AG04450 (cell line): ENCODE measurements around the gene RELA. TPM values are rescaled to one million over a fixed set of nuclear protein-coding genes. Genes with fewer than 3 reads are reported as not detected.
"Not testable (repeated sequence)": the region's sequence is repeated elsewhere in the genome, so short reads cannot be mapped to it uniquely, and the experiment has no call there.

Experiments
- CTCF ChIA-PET: fragments of 300-600, 350-600 bp; formaldehyde crosslinking; extraction: SDS; loops from one replicate; lab custom pipeline; 2022; ENCODE audit warnings: antibody characterized with exemption, inconsistent platforms; lab: Charles Lee
- POLR2A ChIA-PET: fragments of 350-600 bp; formaldehyde crosslinking; extraction: SDS; loops from one replicate; lab custom pipeline; 2021; ENCODE audit warnings: antibody characterized with exemption, inconsistent platforms; lab: Yijun Ruan, JAX
- DNase-seq: peaks from one replicate; pipeline ENCODE4 v3.0.0-alpha.2; 2011; ENCODE audit warnings: low read depth, low spot score
- H3K27ac ChIP-seq: one replicate; pipeline ENCODE4 v1.5.1; 2012; ENCODE audit warnings: low read depth, low read length, control low read depth
- H3K27me3 ChIP-seq: one replicate; pipeline ENCODE4 v1.6.0; 2012; ENCODE audit warnings: low read length; ENCODE audit not compliant: control insufficient read depth, insufficient read depth
- H3K4me3 ChIP-seq: 2 replicates; pipeline ENCODE4 v1.5.1; 2011; ENCODE audit warnings: mild to moderate bottlenecking, low read depth, low read length, control low read depth
- H3K9me3 ChIP-seq: 2 replicates; pipeline ENCODE4 v1.5.1; 2012; ENCODE audit warnings: low read length; ENCODE audit not compliant: control insufficient read depth, insufficient read depth
- CTCF ChIP-seq: IDR thresholded peaks from 2 replicates; pipeline ENCODE4 v1.5.1; 2011; ENCODE audit warnings: low read depth, low read length, control low read depth, inconsistent platforms
- polyA plus RNA-seq: library from polyadenylated mRNA; depleted of rRNA; stranded (reverse); fragments of >200 nt; gene quantifications from 2 replicates; pipeline ENCODE4 v1.2.3, GENCODE V29; 2011

RELA gene
- polyA plus RNA-seq, 1 experiment: 23.4 TPM

- H3K9me3 ChIP-seq: no peaks in the 10 kb centered on the region; the same call in 1 of the 2 replicates
- POLR2A ChIA-PET: interaction anchor here (0.6 kb wide), 1 partner anchor 112 kb away, joined by 8 read pairs; no protein-coding TSS in a partner anchor
- no peak for TF ChIP-seq CTCF
- H3K27me3 ChIP-seq: peaks cover 27% of the 10 kb centered on the region
- CTCF ChIA-PET: interaction anchor here (0.6 to 1.6 kb wide), 2 partner anchors 16 to 189 kb away, joined by 3 to 4 read pairs; no protein-coding TSS in a partner anchor
- no peak overlapping the region for H3K4me3 ChIP-seq
- no peak overlapping the region for H3K27ac ChIP-seq
- no peak for DNase-seq
Observed at GRCh38 chr11:65695459-65696241, 32.9 kb upstream of the RELA start.

GRCh38 chr11:65692367-65692766 is 29.7 kb upstream of the RELA start:
- no peak for DNase-seq
- POLR2A ChIA-PET: no interaction called here
- CTCF ChIA-PET: interaction anchor here (1.1 kb wide), 1 partner anchor 126 kb away, joined by 4 read pairs; no protein-coding TSS in a partner anchor
- H3K4me3 ChIP-seq: no peak overlapping the region
- no peak for TF ChIP-seq CTCF
- no peak overlapping the region for H3K27ac ChIP-seq
- no peaks in the 10 kb centered on the region for H3K9me3 ChIP-seq
- peaks cover 16% of the 10 kb centered on the region for H3K27me3 ChIP-seq

GRCh38 chr11:65691847-65692246 is 29.1 kb upstream of the RELA start:
- DNase-seq, H3K9me3 ChIP-seq, H3K27ac ChIP-seq, H3K4me3 ChIP-seq, POLR2A ChIA-PET: not testable (repeated sequence)
- H3K27me3 ChIP-seq: peaks cover 16% of the 10 kb centered on the region
- CTCF ChIA-PET: interaction anchor here (1.0 to 1.1 kb wide), 2 partner anchors 127 to 168 kb away, joined by 3 to 4 read pairs; no protein-coding TSS in a partner anchor

GRCh38 chr11:65685981-65686380 is 23.3 kb upstream of the RELA start:
- H3K9me3 ChIP-seq: no peaks in the 10 kb centered on the region
- TF ChIP-seq CTCF: no peak
- H3K27ac ChIP-seq: no peak overlapping the region
- peaks cover 14% of the 10 kb centered on the region for H3K27me3 ChIP-seq
- no peak for DNase-seq
- ChIA-PET CTCF (no interaction called here), POLR2A (no interaction called here)
- H3K4me3 ChIP-seq: no peak overlapping the region

- DNase-seq, H3K4me3 ChIP-seq, H3K9me3 ChIP-seq, CTCF ChIA-PET, H3K27ac ChIP-seq, POLR2A ChIA-PET: not testable (repeated sequence)
- peaks cover 14% of the 10 kb centered on the region for H3K27me3 ChIP-seq
Observed at GRCh38 chr11:65683480-65683879, 20.8 kb upstream of the RELA start.

- no peaks in the 10 kb centered on the region for H3K9me3 ChIP-seq
- no peak for DNase-seq
- POLR2A ChIA-PET: no interaction called here
- CTCF ChIA-PET: no interaction called here
- TF ChIP-seq CTCF: no peak
- no peak overlapping the region for H3K4me3 ChIP-seq
- no peak overlapping the region for H3K27ac ChIP-seq
- peaks cover 10% of the 10 kb centered on the region for H3K27me3 ChIP-seq
Observed at GRCh38 chr11:65680192-65680743, 17.6 kb upstream of the RELA start.
